GM04503 (cell line): ENCODE results near the gene ADAMTS1.
"Not testable (repeated sequence)": the region's sequence is repeated elsewhere in the genome, so short reads cannot be mapped to it uniquely, and the experiment has no call there.

Experiments used
- DNase-seq: peaks from one replicate; pipeline ENCODE4 v3.0.0-alpha.2; 2012; ENCODE audit warnings: low read depth

The ADAMTS1 gene

DNA sequence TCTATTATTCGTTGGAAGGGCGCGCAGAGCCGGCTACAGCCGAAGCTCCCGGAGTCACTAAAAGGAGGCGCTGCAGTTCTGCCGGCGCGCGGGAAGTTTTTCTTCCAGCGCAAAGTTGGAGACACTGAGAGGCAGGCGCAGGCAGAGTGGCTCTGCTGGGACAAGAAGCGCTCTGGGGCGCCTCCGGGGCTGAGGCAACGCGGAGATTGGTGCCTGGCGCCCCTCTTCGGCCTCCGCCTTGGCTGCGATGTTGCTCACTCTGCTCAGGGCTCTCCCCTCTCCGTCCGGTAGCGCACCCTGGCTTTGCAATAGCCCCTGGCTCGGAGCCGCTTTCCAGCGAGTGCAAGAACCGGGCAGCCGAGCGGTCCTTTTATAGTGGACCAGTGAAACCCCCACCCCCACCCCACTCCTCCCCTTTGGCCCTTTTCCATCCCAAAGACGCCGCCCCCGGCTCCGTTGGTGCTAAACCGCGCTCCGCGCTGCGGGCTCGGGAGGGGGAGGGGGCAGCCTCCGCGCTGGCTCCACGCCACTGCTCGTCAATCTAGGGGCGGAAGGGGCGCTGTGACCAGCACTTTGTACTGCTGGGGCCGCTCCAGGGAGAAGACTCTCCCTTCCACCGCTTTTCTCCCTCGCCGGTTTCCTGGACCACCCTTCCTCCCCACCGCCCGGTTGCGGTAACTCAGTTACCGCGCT, at the start of gene ADAMTS1:
TSS of gene ADAMTS1 (minus strand) at position 344 of the 693 bp plus-strand sequence. CDS start 455 bp downstream, outside the sequence.
- peak; percentile 43 for DNase-seq

DNA sequence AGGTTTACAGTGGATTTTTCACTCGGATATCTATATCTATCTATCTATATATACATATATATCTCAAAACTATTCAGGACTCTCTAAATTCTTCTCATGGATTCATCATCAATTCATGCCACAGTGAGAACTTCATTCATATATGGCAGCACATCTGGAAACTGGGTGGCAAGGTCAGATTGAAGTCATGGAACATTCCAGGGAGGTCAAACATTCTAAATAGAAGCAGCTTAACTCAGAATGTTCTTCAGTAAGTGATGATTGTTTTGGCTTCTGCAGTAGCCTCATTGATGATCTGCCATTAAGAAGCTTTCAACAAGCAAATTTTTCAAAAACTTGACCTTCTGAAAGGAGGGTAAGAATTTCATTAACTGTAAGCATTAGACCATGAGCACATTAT, 46.9 kb upstream of the ADAMTS1 start:
- no peak for DNase-seq

DNA sequence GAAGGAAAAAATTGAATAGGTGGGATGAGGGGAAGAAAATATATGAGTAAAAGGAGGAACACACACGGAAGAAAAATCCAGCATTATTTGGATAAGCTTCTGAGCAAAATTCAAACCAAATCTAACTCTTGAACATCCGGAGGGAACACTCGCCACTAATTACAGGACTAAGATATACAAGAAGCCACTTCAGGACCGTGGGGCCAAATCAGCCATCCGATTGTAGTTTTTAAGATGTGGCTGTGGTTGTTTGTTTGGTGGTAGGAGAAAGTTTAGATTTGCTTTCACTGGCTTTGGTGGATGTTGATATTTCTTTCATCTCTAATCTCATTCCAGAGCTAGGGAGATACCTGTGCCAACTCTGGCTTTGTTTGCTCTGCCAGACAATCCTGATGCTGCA, 43.7 kb upstream of the ADAMTS1 start:
- no peak for DNase-seq

DNA sequence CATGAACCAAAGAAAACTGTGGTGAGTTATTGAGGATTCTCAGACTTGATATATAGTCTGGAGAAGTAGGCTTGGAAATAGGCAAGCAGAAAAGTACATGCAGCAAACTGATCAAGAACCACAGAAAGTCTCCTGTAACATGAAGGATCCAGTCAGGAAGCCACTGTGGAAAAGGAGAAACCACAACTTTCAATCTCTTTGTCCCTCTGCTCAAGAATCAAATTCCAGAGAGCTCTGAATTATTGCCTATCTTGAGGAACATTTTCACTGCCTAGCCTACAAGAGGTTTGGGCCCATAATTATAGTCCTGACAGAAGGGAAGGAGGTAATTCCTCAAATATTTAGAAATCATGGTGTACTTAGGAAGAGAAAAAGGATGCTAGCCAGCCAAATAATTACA, 43.0 kb upstream of the ADAMTS1 start:
- DNase-seq: no peak

DNA sequence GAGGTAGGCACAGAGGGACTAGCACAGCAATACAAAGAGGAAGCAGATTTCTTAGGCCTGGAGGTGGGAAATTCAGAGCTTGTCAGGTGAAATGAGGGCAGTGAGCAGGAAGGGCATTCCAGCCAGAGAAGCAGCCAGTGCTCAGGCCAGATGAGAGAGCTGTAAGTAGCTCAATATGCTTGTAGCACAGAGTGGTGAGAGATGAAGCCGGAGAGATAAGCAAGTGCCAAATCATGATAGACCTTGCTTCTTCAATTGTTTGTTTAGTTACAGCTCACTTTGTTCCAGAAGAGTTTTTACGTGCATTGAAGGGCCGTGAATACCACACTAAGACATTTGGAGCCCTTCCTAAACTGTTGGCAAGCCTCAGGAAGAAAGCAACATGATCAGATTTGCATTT, 42.0 kb upstream of the ADAMTS1 start:
- no peak for DNase-seq

DNA sequence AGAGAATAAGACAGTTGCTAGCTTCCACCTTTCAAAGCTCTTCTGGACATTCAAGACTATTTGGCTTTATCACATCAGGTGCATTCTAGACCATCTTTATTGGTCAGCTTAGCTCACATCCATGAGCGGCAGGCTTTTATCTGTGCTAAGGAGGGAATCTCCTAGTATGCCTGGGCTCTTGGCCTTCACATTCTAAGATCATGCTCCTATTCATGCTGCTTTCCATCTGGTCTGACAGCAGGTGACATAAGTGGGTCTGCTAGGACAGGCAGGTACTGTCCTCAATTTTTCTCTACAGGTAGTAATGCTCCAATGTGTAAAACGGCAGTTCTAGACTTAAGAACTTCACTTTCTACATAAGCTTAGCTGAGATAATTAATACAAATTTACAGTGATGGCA, 39.2 kb upstream of the ADAMTS1 start:
- DNase-seq: no peak

DNA sequence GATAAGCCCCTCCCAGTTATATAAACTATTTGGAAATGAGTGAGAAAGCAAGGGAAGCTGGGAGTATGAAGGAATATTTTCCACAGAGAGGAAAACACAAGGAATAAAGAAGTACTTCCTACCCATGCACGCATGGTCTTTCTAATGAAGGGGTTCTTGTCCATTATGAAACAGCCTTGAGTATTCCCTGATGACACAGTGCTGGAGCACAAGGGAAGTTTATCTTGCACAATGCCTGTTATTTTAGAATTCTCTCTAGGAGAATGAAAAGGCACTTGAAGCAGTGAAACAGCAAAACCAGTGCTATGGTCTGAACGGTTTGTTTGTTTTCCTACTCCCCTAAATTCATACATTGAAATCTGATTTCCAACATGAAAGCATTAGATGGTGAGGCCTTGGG, 38.6 kb upstream of the ADAMTS1 start:
- DNase-seq: no peak

DNA sequence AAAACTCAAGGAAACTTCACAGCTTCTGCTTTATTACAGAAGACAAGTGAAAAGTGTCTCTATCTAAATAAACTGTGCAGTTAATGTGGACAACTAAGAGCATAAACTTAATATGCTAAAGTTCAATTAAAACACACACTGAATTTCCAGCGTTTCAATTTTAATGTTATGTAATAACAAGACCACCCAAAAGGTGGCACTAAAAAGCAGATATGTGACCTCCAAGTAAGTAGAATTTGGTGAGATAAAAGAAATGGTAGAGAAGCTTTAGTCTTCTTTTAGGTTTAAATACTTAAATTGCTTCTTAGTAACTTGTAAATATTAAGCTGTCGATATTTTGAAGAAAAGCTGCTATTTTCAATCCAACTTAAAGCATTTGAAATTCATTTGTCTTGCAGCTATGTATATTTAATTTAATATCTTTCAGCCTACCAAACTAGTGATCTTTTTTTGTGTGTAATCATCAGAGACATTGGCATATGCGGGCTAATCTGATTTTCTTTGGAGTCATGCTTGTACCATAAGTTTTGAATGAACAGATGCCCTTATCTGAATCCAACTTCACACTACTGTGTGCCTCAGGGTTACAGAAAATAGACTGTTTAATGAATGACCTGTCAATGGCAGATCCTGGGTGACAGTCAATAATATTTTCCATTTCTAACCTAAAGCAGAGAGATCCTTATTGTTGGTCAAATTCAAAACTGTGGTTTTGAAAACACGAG, 36.5 kb upstream of the ADAMTS1 start:
- no peak for DNase-seq

DNA sequence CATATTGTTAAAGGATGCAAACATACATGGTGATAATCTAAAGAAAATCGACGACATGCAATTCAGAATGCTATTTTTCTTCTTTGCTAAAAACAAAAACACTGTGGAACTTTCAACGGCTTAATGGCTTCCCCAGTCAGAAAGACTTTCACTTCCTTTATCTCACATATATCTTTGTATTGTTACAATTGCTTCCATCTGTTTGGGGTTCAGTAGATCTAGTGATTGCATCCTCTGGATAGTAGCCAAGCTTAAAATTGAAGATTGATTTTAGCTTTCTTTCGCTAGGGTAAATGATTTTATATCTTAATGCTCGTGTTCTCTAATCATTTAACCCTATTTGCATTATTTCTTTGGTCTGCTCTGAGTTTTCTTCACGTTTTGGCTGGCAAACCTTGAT, 31.8 kb upstream of the ADAMTS1 start:
- no peak for DNase-seq

DNA sequence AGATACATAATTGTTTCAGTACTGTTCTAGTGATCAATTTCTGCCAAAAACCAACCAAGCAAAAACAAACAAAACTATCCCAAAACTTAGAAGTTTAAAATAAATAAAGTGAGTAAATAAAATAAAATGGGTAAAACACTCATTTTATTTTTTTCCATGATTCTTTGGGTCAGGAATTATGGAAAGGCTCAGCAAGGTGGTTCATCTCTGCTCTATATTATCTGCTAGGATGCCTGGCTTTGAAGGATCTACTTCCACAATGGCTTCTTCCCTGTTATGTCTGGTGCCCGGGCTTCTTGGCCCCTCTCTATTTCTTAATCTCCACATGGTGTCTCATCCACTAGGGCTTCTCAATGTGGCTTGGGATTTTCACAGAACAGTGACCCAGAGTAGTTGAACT, 29.1 kb upstream of the ADAMTS1 start:
- DNase-seq: no peak

DNA sequence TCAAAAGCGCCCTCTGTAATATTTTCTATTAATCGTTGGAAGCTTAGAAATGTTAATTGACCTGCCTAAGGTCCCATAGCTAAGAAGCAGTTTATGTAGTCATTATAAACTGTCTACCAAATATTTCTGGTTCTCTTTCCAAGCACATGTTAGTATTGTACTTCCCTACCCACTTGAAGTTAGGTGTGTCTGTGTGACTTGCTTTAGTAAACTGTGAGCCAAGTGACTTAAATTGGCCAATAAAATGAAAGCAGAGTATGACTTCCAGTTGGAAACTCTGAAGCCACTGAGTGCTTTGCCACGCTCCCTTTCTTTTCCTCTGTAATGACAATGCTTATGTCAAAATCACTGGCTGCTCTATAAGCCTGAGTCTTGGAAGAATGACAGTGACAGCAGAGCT, 20.6 kb upstream of the ADAMTS1 start:
- no peak for DNase-seq

DNA sequence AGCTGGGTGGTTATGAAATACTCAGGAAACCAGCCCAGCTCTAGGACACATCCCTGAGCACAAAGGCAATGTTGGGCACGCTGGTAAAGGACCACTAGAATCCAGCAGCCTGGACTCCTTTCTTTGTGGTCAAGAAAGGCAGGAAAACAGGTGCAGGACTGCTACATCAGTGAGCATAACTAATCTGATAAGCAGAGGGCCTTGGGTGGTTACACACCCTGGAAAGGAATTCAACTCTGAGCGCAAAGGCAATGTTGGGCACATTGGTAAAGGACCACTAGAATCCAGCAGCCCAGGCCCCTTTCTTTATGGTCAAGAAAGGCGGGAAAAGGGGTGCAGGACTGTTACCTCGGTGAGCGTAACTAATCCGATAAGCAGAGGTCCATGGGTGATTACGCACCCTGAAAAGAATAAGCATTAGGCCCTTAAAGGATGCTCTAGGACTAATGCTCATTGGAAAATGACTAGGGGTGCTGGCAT, 11.7 kb upstream of the ADAMTS1 start:
- DNase-seq: not testable (repeated sequence)

DNA sequence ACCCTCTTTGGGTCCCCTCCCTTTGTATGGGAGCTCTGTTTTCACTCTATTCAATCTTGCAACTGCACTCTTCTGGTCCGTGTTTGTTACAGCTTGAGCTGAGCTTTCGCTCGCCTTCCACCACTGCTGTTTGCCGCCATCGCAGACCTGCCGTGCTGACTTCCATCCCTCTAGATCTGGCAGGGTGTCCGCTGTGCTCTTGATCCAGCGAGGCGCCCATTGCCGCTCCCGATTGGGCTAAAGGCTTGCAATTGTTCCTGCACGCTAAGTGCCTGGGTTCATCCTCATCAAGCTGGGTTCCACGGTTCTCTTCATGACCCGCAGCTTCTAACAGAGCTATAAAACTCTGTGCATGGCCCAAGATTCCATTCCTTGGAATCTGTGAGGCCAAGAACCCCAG, 9.5 kb upstream of the ADAMTS1 start:
- not testable (repeated sequence) for DNase-seq

DNA sequence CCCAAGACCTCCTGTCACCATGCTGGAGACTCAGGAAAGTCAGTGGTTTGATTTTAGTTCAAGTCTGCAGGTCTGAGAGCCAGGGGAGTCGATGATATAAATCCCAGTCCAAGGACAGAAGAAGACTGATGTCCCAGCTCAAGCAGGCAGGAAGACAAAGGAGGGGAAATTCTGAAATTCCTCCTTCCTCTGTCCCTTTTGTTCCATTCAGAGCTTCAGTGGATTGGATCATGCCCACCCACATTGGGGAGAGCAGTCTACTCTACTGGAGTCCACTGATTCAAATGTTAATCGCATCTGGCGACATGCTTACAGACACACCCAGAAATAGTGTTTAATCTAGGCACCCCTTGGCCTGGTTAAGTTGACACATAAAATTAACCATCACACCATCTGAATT, 7.2 kb upstream of the ADAMTS1 start:
- DNase-seq: no peak

DNA sequence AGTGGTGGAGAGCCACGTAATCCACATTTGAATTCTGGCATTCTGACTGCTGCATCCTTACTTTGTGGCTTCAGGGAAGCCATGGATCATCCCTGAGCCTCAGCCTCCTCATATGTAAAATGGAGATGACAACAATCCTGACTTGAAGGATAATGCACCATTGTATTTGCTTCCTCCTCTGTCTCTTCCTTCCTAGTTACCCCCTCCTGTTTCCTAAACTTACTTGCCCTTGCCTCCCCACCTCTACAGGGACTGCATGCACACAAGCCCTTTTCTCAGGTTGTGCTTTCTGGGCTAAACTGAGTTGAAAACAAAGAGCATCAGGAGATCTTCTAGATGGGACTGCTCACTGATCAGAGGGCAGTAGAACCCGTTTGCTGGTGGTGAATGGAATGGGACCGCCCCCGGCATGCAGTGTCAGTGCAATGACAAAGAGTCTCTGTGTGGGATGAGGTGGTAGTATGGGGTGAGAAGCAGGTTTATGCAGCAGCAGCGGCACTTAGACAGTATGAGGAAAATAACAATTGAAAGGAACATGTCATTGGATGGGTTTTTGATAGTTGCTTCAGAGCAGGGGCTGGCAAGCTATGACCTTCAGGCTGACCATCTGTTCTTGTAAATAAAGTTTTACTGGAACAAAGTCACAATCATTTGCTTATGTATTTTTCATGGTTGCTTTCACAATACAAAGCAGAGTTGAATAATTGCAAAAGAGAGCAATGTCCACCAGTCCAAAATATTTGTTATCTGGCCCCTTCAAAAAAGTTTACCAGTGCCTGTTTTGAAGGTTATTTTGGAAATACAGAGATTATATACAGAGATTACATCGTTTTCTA, 6.1 kb upstream of the ADAMTS1 start:
- no peak for DNase-seq

DNA sequence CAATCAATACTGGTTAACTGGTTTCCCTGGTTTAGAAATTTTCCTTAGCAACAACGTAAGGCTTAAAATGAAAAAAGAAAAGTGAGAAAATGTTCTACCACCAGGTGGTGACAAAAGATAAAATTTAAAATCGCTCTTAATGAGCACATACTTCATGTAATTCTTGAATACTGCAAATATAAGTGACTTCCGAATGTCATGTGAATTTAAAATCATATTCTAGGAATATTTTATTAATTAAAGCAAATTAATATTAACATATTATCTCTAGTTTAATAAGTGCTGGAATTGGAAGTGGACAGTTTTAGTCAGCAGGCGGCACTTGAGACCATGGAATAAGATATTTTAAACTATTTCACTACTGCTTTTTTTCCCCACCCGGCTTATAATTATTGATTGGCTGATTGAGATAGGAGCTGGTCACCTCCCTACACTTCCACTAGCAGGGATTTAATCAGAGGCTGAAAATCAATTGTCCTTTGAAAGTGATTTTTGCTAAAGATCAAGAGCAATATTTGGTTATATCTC, 5.0 kb upstream of the ADAMTS1 start:
- DNase-seq: no peak

DNA sequence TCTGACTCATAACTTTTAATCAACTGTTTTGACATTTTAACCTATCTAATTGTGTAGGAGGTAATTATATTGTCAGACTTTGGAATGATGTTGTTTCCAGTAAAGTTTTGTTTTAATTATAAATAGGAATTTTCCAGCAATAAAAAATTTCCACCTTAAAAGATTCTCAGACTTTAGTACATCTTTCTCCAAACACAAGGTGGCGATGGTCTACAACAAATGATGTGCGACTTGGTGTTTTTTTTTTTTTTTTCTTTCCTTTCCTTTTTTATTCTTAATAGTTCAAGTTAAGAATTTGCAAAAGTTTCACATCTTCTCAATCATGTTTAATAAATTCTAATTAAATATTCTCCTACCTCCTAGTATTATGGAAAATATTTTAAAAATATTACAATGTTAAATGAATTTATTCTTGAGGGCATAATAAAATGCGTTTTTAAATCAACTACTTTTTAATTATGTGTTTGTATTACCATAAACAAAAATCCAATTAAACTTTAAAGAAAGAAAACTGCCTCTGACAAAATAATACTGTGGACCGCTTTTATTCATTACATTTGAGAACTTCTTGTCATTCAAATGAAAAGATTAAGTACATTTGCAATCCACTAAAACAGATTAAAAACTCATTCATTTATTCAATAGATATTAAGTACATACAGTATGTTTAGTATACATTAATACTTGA, 4.4 kb upstream of the ADAMTS1 start:
- DNase-seq: no peak

DNA sequence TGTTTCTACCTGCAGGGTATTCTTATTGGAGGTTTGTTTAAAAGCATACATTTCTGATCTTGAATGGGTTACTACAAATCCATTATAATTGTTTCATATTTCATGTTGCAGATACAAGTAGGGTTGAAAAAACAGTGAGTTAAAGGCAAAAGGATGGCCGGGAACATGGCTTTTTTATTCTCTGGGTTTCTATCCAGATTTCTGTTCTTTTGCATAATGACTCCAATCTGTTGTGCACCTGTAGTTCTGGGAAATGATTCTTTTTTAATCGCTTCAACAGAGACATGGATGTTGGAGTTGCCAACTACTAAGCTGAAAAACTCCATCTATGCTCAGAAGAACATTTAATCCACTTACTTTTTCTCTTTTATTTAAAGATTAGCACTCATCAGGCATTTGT, 2.7 kb upstream of the ADAMTS1 start:
- no peak for DNase-seq

DNA sequence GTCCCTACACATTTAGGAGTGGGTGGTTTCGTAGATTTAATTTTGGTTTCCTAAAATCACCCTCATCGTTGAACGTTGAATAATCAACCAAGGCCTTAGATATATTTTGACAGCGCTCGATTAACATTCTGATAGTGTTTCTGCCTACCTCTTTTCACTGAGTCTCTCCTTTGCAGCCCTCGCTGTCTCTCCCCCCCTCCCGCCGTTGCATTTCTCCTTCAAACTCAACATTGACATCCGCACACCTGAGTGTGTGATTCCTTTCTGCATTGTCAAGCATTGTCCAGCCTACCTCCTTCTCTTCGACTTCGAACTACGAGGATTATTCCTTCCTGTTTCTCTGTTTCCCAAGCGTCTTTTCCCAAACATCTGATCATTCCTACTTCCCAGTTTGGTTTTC, 1.8 kb upstream of the ADAMTS1 start:
- no peak for DNase-seq

DNA sequence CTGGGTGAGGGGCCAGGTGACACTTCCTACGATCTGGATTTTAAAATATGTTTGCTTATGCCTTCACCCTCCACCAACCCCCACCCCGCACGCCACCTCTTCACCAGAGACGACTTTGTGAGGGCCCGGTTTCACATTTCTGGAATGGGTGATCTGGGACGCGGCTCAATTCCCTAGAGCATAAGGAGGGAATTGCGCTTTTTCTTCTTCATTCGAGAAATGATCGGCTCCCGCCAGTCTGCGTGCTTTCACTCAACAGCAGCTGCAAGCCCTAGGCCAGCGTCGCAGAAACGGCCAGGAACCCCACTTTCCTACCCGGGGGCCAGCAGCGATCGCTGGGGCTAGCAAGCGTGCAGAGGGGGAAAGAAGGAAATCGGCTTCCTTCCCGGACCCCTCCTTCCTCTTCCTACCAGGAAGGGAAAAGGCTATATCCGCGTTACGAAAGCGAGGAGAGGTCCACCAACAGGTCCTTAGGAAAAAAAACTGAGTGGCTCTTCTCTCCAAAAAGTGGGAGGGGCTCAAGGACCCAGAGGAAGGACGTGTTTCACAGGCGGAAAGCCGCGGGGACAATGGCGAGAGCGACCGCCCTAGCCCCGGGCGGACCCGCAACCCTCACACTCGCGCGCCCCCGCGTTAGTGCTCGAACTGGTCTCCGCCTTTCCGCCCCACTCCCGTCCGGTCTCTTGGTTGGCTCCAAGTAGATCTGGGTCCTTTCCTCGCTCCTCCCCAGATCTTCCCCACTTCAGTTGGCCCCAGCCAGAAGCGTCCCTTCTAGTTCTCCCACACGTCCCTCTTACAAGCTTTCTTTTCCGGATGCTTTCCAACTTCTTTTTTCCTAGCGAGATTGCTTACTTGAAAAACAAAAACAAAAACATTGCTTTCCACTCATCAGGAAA, 1.1 kb upstream of the ADAMTS1 start:
- DNase-seq: peak; percentile 44

DNA sequence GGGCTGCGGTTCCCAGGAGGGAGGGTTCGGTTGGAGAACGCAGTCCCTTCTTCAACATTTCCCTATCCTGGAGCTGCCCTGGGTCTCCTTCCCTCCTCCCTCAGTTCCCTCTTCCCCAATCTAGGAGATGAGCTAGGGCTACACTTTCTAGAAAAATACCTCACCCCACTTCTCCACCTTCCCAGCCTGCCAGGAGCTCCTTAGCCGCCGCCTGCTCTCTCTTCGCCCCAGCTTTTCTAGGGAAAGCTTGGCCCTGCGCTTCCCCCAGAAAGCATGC, 488 bp upstream of the ADAMTS1 start:
- no peak for DNase-seq
